CD4-positive, CD25-positive, alpha-beta regulatory T cell (primary cell): ENCODE data around the gene EID1. TPM values are rescaled to one million over a fixed set of nuclear protein-coding genes. Genes with fewer than 3 reads are reported as not detected.

Source experiments
- ATAC-seq, 2 donors: fragments of 150-1000 bp; cut with Tn5 transposase; one replicate each; pipeline ENCODE4 v1.10.0; 2021; ENCODE audit warnings: low read depth in 2 of 2, moderate number of reproducible peaks in 2 of 2, moderate library complexity in 1 of 2
- DNase-seq, 3 donors: peaks; one replicate each; pipeline versions ENCODE4 v3.0.0 to v3.0.0-alpha.2; 2012 to 2022; ENCODE audit warnings: mixed read lengths in 1 of 3
- H3K27ac ChIP-seq: one replicate; pipeline ENCODE4 v1.7.0; 2013; ENCODE audit warnings: mild to moderate bottlenecking, low read length; ENCODE audit not compliant: insufficient read depth, poor library complexity, severe bottlenecking
- H3K27me3 ChIP-seq: one replicate; pipeline ENCODE4 v1.7.0; 2013; ENCODE audit warnings: low read length; ENCODE audit not compliant: control insufficient read depth, insufficient read depth
- H3K36me3 ChIP-seq: one replicate; pipeline ENCODE4 v1.7.0; 2013; ENCODE audit warnings: mild to moderate bottlenecking, low read length, moderate library complexity; ENCODE audit not compliant: control insufficient read depth, insufficient read depth
- H3K4me1 ChIP-seq: 2 replicates; pipeline ENCODE4 v1.7.0; 2013; ENCODE audit warnings: mild to moderate bottlenecking, low read length; ENCODE audit not compliant: insufficient read depth, control insufficient read depth, poor library complexity, severe bottlenecking
- H3K4me3 ChIP-seq: one replicate; pipeline ENCODE4 v1.7.0; 2013; ENCODE audit warnings: low read depth, mild to moderate bottlenecking, low read length, moderate library complexity
- H3K9me3 ChIP-seq, 2 experiments: 1 replicate in 1 of 2; 2 replicates in 1 of 2; pipeline ENCODE4 v1.7.0; 2013; ENCODE audit warnings: low read length in 2 of 2, mild to moderate bottlenecking in 1 of 2, moderate library complexity in 1 of 2; ENCODE audit not compliant: control insufficient read depth in 2 of 2
- H3K27ac Mint-ChIP-seq, 3 donors: one replicate each; pipeline ENCODE4 v1.8.0; 2020 to 2022; ENCODE audit warnings: mild to moderate bottlenecking in 3 of 3, mixed read lengths in 3 of 3, moderate library complexity in 2 of 3
- H3K27me3 Mint-ChIP-seq: one replicate; pipeline ENCODE4 v1.8.0; 2022; ENCODE audit warnings: mild to moderate bottlenecking, mixed read lengths
- H3K36me3 Mint-ChIP-seq: one replicate; pipeline ENCODE4 v1.8.0; 2020; ENCODE audit warnings: mixed read lengths
- H3K4me1 Mint-ChIP-seq, 4 donors: one replicate each; pipeline ENCODE4 v1.8.0; 2020 to 2022; ENCODE audit warnings: mixed read lengths in 4 of 4, mild to moderate bottlenecking in 1 of 4
- H3K4me3 Mint-ChIP-seq, 4 donors: one replicate each; pipeline ENCODE4 v1.8.0; 2020 to 2022; ENCODE audit warnings: mild to moderate bottlenecking in 4 of 4, mixed read lengths in 4 of 4, moderate library complexity in 3 of 4
- H3K9me3 Mint-ChIP-seq, 7 donors: one replicate each; pipeline ENCODE4 v1.8.0; 2020 to 2022; ENCODE audit warnings: mixed read lengths in 7 of 7, mild to moderate bottlenecking in 3 of 7, moderate library complexity in 2 of 7
- polyA plus RNA-seq, 4 donors: library from polyadenylated mRNA; unstranded; fragments of 300-500 nt; fragmentation: Illumina TruSeq; gene quantifications; one replicate each; pipeline ENCODE4 v1.2.3, GENCODE V29; 2021
- total RNA-seq: library from RNA; stranded (reverse); gene quantifications from one replicate; pipeline ENCODE4 v1.2.3, GENCODE V29; 2022

The EID1 gene
- total and polyA plus RNA-seq, 5 donors from 2014 or later, result 67.8 to 274 (median 244) TPM

DNA sequence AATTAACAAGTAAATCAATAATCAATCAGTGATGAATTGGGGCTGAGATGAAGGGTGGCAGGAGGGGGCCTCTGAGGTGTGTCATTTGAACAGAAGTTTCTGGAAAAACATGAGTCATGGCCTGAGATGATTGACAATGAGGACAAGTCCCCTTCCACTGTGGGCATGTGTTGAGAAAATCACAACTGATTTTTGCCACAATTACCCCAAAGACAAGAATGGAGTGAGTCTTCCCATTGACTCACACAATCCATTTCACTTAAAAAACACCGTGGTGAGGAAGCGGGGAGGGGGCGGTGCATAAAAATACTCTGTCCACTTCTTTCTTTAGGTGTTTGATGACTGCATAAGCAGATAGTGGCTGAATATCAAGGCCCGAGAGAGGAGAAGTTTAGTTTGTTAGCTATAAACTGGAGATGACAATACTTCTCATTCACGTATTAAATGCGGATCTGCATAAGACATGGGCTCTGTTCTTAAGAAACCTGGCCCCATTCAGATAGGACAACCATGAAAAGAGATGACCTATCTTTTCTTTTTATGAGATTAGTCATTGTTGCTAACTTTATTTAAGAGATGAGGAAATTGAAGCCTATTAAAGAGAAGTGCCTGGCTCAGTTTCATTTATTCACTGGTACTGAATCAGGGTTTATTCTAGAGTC lies 51.1 kb downstream of the EID1 start:
- peak in 1 of 3 donors; percentile 8 for DNase-seq
- no peaks in the 10 kb centered on the region for H3K9me3 Mint-ChIP-seq
- H3K27me3 ChIP-seq, result peaks cover 7% of the 10 kb centered on the region

DNA sequence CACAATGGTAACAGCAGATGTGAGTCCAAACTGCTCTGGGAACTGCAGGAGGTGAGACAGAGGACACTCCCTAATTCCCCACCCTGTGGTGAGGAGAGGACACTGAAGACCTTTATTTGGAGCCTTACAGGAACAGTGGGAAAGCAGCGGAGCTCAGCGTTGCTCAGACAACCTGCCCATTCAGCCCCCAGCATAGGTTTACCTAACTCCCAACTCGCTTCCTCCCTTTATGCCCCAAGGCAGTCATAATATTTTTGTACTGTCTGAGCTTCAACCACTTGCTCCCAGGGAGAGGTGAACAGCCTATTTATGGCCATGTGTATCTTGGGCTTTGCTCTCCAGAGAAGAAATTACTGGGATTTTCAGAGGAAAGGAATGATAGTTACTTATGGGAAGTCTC lies 51.7 kb downstream of the EID1 start:
- H3K9me3 Mint-ChIP-seq, result no peaks in the 10 kb centered on the region
- Histone ChIP-seq H3K4me3 (no peak overlapping the region), H3K36me3 (no peaks in the 10 kb centered on the region), H3K9me3 (no peaks in the 10 kb centered on the region), H3K4me1 (no peaks in the 10 kb centered on the region), H3K27ac (no peak overlapping the region), H3K27me3 (peaks cover 9% of the 10 kb centered on the region)
- H3K4me1 Mint-ChIP-seq, result peaks cover 0 to 3% (median under 1%) of the 10 kb centered on the region in 4 donors
- H3K4me3 Mint-ChIP-seq, result no peak overlapping the region
- no peaks in the 10 kb centered on the region for H3K36me3 Mint-ChIP-seq
- H3K27ac Mint-ChIP-seq, result no peak overlapping the region
- peaks cover 27% of the 10 kb centered on the region for H3K27me3 Mint-ChIP-seq
- ATAC-seq, result no peak
- no peak for DNase-seq

More for the DNA sequence above, 51.1 kb downstream of the EID1 start:
- H3K27ac Mint-ChIP-seq, result no peak overlapping the region
- peaks cover 0 to 3% (median under 1%) of the 10 kb centered on the region in 4 donors for H3K4me1 Mint-ChIP-seq
- H3K27ac ChIP-seq, result no peak overlapping the region
- H3K4me3 Mint-ChIP-seq, result no peak overlapping the region
- H3K4me3 ChIP-seq, result no peak overlapping the region
- no peaks in the 10 kb centered on the region for H3K36me3 Mint-ChIP-seq
- H3K4me1 ChIP-seq, result no peaks in the 10 kb centered on the region
- H3K9me3 ChIP-seq, result no peaks in the 10 kb centered on the region
- no peak for ATAC-seq
- peaks cover 21% of the 10 kb centered on the region for H3K27me3 Mint-ChIP-seq
- H3K36me3 ChIP-seq, result no peaks in the 10 kb centered on the region

Other genes starting within 250 kb of the EID1 start
- gene FBN1, start 232.4 kb upstream of the EID1 start, total RNA-seq, result 0.72 TPM
- gene FBN1, start 232.4 kb upstream of the EID1 start, polyA plus RNA-seq, result not detected
- 15.8 TPM for gene CEP152, start 67.1 kb upstream of the EID1 start, total RNA-seq
- 1 to 10 TPM; 3.4 to 4.9 (median 3.8) TPM for gene CEP152, start 67.1 kb upstream of the EID1 start, polyA plus RNA-seq
- not detected for gene SHC4, start 85.8 kb downstream of the EID1 start, total RNA-seq
- not detected for gene SHC4, start 85.8 kb downstream of the EID1 start, polyA plus RNA-seq
- gene SECISBP2L, start 168.3 kb downstream of the EID1 start, total RNA-seq, result 59.5 TPM
- gene SECISBP2L, start 168.3 kb downstream of the EID1 start, polyA plus RNA-seq, result 10 to 100 TPM; 14.8 to 22.4 (median 18.5) TPM